GOT3 (cell line): Measurements from ENCODE around the gene CACNA1S.

Source experiments
- DNase-seq: peaks from one replicate; lab custom pipeline; 2025; ENCODE audit warnings: mixed read lengths; lab: John Stamatoyannopoulos, UW

Gene CACNA1S

GRCh38 chr1:201093962-201094361 lies 18.3 kb downstream of the CACNA1S start:
- no peak for DNase-seq

GRCh38 chr1:201093561-201093960 lies 18.7 kb downstream of the CACNA1S start:
- DNase-seq = no peak

- DNase-seq = no peak
Observed at GRCh38 chr1:201092738-201093137, 19.5 kb downstream of the CACNA1S start.

GRCh38 chr1:201091256-201091655 lies 21.0 kb downstream of the CACNA1S start:
- no peak for DNase-seq

- DNase-seq = no peak
Observed at GRCh38 chr1:201090541-201090940, 21.7 kb downstream of the CACNA1S start.

GRCh38 chr1:201089596-201089995 lies 22.6 kb downstream of the CACNA1S start:
- no peak for DNase-seq

- no peak for DNase-seq
Observed at GRCh38 chr1:201088901-201089525, 23.2 kb downstream of the CACNA1S start.

GRCh38 chr1:201088395-201088794 lies 23.8 kb downstream of the CACNA1S start:
- no peak for DNase-seq

- DNase-seq = peak; percentile 76
Observed at GRCh38 chr1:201085902-201086735, 26.1 kb downstream of the CACNA1S start.

- DNase-seq = no peak
Observed at GRCh38 chr1:201084295-201084694, 27.9 kb downstream of the CACNA1S start.

GRCh38 chr1:201083741-201084140 lies 28.5 kb downstream of the CACNA1S start:
- no peak for DNase-seq

GRCh38 chr1:201080135-201080534 lies 32.1 kb downstream of the CACNA1S start:
- DNase-seq = no peak

- no peak for DNase-seq
Observed at GRCh38 chr1:201077736-201078135, 34.5 kb downstream of the CACNA1S start.

GRCh38 chr1:201077116-201077515 lies 35.1 kb downstream of the CACNA1S start:
- no peak for DNase-seq

- no peak for DNase-seq
Observed at GRCh38 chr1:201076092-201076491, 36.1 kb downstream of the CACNA1S start.

- DNase-seq = no peak
Observed at GRCh38 chr1:201074018-201074417, 38.2 kb downstream of the CACNA1S start.

GRCh38 chr1:201072922-201073321 lies 39.3 kb downstream of the CACNA1S start:
- no peak for DNase-seq

GRCh38 chr1:201072149-201072548 lies 40.1 kb downstream of the CACNA1S start:
- DNase-seq = no peak

GRCh38 chr1:201069636-201070035 lies 42.6 kb downstream of the CACNA1S start:
- no peak for DNase-seq

- DNase-seq = no peak
Observed at GRCh38 chr1:201068976-201069375, 43.2 kb downstream of the CACNA1S start.

- no peak for DNase-seq
Observed at GRCh38 chr1:201066986-201067385, 45.2 kb downstream of the CACNA1S start.

GRCh38 chr1:201065686-201066085 lies 46.5 kb downstream of the CACNA1S start:
- no peak for DNase-seq

GRCh38 chr1:201064806-201065205 lies 47.4 kb downstream of the CACNA1S start:
- DNase-seq = no peak

- no peak for DNase-seq
Observed at GRCh38 chr1:201063145-201063544, 49.1 kb downstream of the CACNA1S start.
